Right lobe of liver (tissue), 4 donors: ENCODE results near the gene CCDC148.

Experiments
- CTCF ChIP-seq, 4 donors: fragments of 200-600 bp in 3 of 4; fragments of 450-650 bp in 1 of 4; IDR thresholded peaks; one replicate each; pipeline versions ENCODE4 v1.5.1 to v1.8.0; 2016 to 2022; ENCODE audit warnings: antibody characterized with exemption in 4 of 4, mild to moderate bottlenecking in 2 of 4
- POLR2A ChIP-seq: fragments of 450-650 bp; IDR thresholded peaks from one replicate; pipeline ENCODE4 v1.6.1; 2017; ENCODE audit warnings: antibody characterized with exemption, mild to moderate bottlenecking
- donor health status: DM: no; HTN: no; CAD: no.
- donor health status: DM: no; HTN: no; CAD: no.
- donor health status: DM: no; HTN: yes; CAD: no.

- no peak for TF ChIP-seq CTCF (IDR thresholded peaks at IDR 0.05)
- no peak for TF ChIP-seq POLR2A
Observed at GRCh38 chr2:158380746-158381145, 75.8 kb downstream of the CCDC148 start.
